ENCODE measurements around the gene OLFML1. TPM values are rescaled to one million over a fixed set of nuclear protein-coding genes. Genes with fewer than 3 reads are reported as not detected.

The OLFML1 gene
- total and polyA plus RNA-seq, 2 of the 8 experiments (the other 6 are each of a cell fraction or from before 2014, with no cell fraction given) = 0.24 TPM; not detected in 1

- WGBS, 2 experiments (ENCODE audit: extremely low coverage in 1 of 2, insufficient coverage in 1 of 2, insufficient read length in 1 of 2, insufficient replicate concordance in 2 of 2, low coverage in 1 of 2, low lambda C conversion rate in 2 of 2, missing lambda C conversion rate in 1 of 2) = 63% methylated on average over 2 of the region's 2 CpGs; no CpG with 5 or more reads in 1 of the 2 experiments
- Histone ChIP-seq H3K23ac (ENCODE audit: insufficient read length) (no peak overlapping the region), H4K20me1 (replicated peaks in 1 of 2; ENCODE audit: control insufficient read depth in 1 of 2, insufficient read depth in 2 of 2, low read length in 2 of 2) (no peaks in the 10 kb centered on the region), H3K4me2 (ENCODE audit: insufficient read depth in 1 of 2, low read depth in 2 of 2, low read length in 2 of 2) (no peak overlapping the region), H3K9me3 (ENCODE audit: insufficient read depth in 2 of 2, low read depth in 1 of 2, low read length in 1 of 2) (no peaks in the 10 kb centered on the region), H2BK5ac (ENCODE audit: low read depth, low read length) (no peak overlapping the region), H3K23me2 (ENCODE audit: low read depth, low read length) (no peaks in the 10 kb centered on the region), H4K91ac (replicated peaks; ENCODE audit: insufficient read length, low read length) (no peak overlapping the region), H2AK5ac (ENCODE audit: low read depth, low read length) (no peak overlapping the region), H3K4me3 (ENCODE audit: extremely low read depth in 1 of 4, insufficient read depth in 2 of 4, low read depth in 3 of 4, low read length in 4 of 4) (no peak overlapping the region), H3K18ac (ENCODE audit: extremely low read depth, low read length) (no peak overlapping the region), H3K27me3 (replicated peaks in 1 of 4; ENCODE audit: control insufficient read depth in 3 of 4, extremely low read depth in 1 of 4, insufficient read depth in 3 of 4, low read length in 3 of 4) (no peaks in the 10 kb centered on the region), H3K79me2 (ENCODE audit: control insufficient read depth in 1 of 2, insufficient read depth in 2 of 2, low read length in 2 of 2) (no peaks in the 10 kb centered on the region), H3K4me1 (replicated peaks in 1 of 4; ENCODE audit: control insufficient read depth in 3 of 4, insufficient read depth in 4 of 4, low read length in 3 of 4) (peaks cover 0 to 8% (median 2%) of the 10 kb centered on the region in 4 experiments; a peak in 4 of 7 replicates), H3K36me3 (ENCODE audit: control insufficient read depth in 2 of 4, insufficient read depth in 4 of 4, low read length in 3 of 4) (no peaks in the 10 kb centered on the region), H3K27ac (ENCODE audit: low read depth, low read length) (no peak overlapping the region), H3K14ac (ENCODE audit: insufficient read length) (no peak overlapping the region), H2BK12ac (ENCODE audit: low read depth, low read length) (no peak overlapping the region), H3K56ac (replicated peaks; ENCODE audit: insufficient read length, low read depth, low read length) (no peak overlapping the region), H3K79me1 (ENCODE audit: low read depth, low read length) (no peaks in the 10 kb centered on the region), H2BK15ac (ENCODE audit: low read length) (no peak overlapping the region), H4K5ac (ENCODE audit: insufficient read length, low read depth, low read length) (no peak overlapping the region), H2BK120ac (replicated peaks; ENCODE audit: low read depth, low read length) (no peak overlapping the region), H2AFZ (ENCODE audit: low read length) (no peak overlapping the region), H2BK20ac (ENCODE audit: low read length) (no peak overlapping the region), H4K8ac (ENCODE audit: extremely low read depth, insufficient read depth, low read length) (no peak overlapping the region), H3K9ac (replicated peaks in 1 of 4; ENCODE audit: extremely low read depth in 1 of 4, low read depth in 3 of 4, low read length in 3 of 4) (no peak overlapping the region), H3K4ac (replicated peaks; ENCODE audit: insufficient read length, low read depth, low read length) (no peak overlapping the region)
- DNase-seq (ENCODE audit: low read depth in 1 of 2, low spot score in 2 of 2) = no peak
- CTCF ChIA-PET (ENCODE audit: partially characterized antibody) = interaction anchor here (0.9 kb wide), 1 partner anchor 207 kb away, joined by 3 read pairs; no protein-coding TSS in a partner anchor
- no peak for FAIRE-seq
- POLR2A ChIA-PET (ENCODE audit: partially characterized antibody) = no interaction called here
- no peak for TF ChIP-seq TAF7 (optimal IDR thresholded peaks at IDR 0.05; ENCODE audit: borderline replicate concordance, low read depth, low read length)
- no peak for TF ChIP-seq SAP30 (IDR thresholded peaks at IDR 0.05; ENCODE audit: insufficient read depth, insufficient replicate concordance, low read length)
- no peak for TF ChIP-seq MAFK (IDR thresholded peaks at IDR 0.05; ENCODE audit: low read depth, low read length)
- TF ChIP-seq CTCF (IDR thresholded peaks at IDR 0.05; ENCODE audit: control extremely low read depth in 1 of 3, insufficient read depth in 1 of 3, low read depth in 1 of 3, low read length in 3 of 3) = no peak
- no peak for TF ChIP-seq SRF (IDR thresholded peaks at IDR 0.05; ENCODE audit: low read depth, low read length)
- no peak for TF ChIP-seq RNF2 (IDR thresholded peaks at IDR 0.05; ENCODE audit: borderline replicate concordance, low read depth, low read length, missing control alignments, poor library complexity, severe bottlenecking)
- no peak for TF ChIP-seq BRCA1 (IDR thresholded peaks at IDR 0.05; ENCODE audit: low read depth, low read length)
- no peak for TF ChIP-seq CHD2 (IDR thresholded peaks at IDR 0.05; ENCODE audit: low read length)
- TF ChIP-seq MAX (IDR thresholded peaks at IDR 0.05) = no peak
- no peak for TF ChIP-seq POLR2A (IDR thresholded peaks at IDR 0.05; ENCODE audit: control extremely low read depth in 1 of 2, low read depth in 2 of 2, low read length in 2 of 2)
- no peak for TF ChIP-seq FOSL1 (IDR thresholded peaks at IDR 0.05; ENCODE audit: insufficient read depth, low read depth, low read length)
Observed at GRCh38 chr11:7487360-7487759, 2.1 kb downstream of the OLFML1 start.
